Measurements from ENCODE around the gene LEMD1. TPM values are rescaled to one million over a fixed set of nuclear protein-coding genes. Genes with fewer than 3 reads are reported as not detected.

Gene LEMD1
- total RNA-seq, 1 experiment from 2014 or later, result 16.7 TPM

DNA sequence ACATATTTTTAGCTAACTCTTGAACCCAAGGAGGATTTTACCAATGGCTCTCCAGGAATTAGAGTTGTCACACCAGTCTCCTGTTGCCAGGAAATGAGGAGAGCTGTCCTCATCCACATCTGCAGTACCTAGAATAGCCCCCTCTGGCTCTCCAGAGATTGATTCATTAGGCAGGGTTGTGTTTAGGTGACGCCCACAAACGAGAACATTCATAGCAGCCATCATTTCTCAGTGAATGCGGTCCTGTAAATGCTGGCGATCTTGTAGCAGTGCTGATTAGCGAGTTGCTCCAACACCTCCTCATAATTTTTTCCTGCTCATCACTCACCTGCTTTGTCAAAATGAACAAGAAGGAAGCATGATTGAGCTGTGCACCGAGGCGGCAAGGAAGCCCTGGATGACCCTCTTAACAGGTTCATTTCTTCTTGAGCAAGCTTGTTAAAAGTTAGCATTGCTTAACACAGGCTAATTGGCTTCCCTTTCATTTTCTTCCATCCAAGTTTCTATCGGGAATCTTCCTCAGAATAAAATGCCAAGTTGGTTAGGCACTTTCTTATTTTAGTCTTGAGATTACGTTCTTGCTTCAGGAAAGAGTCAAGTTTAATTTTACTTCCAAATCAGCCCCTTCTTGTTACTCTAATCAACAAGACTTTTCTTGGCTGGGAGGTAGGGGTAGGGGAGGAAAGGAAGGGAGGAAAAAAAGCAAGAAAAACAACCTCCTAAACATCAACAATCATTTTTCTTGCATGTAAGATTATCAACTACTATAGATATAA, 48.6 kb downstream of the LEMD1 start:
- peaks cover 13% of the 10 kb centered on the region; the same call in 1 of the 2 replicates for H3F3A ChIP-seq (ENCODE audit: insufficient read depth, low read depth)
- no peak overlapping the region for H3K27ac ChIP-seq
- POLR2A ChIA-PET (ENCODE audit: unreplicated experiment), result no interaction called here
- TF ChIP-seq EZH2 (IDR thresholded peaks at IDR 0.05; ENCODE audit: low read depth), result no peak
- no peak for TF ChIP-seq CTCF (conservative IDR thresholded peaks at IDR 0.05)
- H3K4me1 ChIP-seq (replicated peaks; ENCODE audit: insufficient read depth), result peaks cover 17% of the 10 kb centered on the region
- no peak overlapping the region for H2AFZ ChIP-seq
- no peaks in the 10 kb centered on the region for H4K20me1 ChIP-seq (ENCODE audit: insufficient read depth)
- peaks cover 13% of the 10 kb centered on the region; the same call in 1 of the 2 replicates for H3K27me3 ChIP-seq (ENCODE audit: insufficient read depth, low read depth)
- no peak for DNase-seq
- H3K9me3 ChIP-seq (ENCODE audit: insufficient read depth, low read depth), result no peaks in the 10 kb centered on the region
- intact Hi-C loops (cut with micrococcal nuclease; ENCODE audit: unreplicated experiment), result no loop called here
- H3K36me3 ChIP-seq (ENCODE audit: low read depth), result no peaks in the 10 kb centered on the region
- H3K9me2 ChIP-seq (ENCODE audit: insufficient read depth), result no peaks in the 10 kb centered on the region
- no peak overlapping the region for H3K4me2 ChIP-seq
- CTCF ChIA-PET, result no interaction called here
- BruUV-seq (replicated peaks), result no TSS peak
- H3K79me2 ChIP-seq (ENCODE audit: low read depth), result no peaks in the 10 kb centered on the region
- H3K4me3 ChIP-seq, result no peak overlapping the region

- no peaks in the 10 kb centered on the region for H3K36me3 ChIP-seq (ENCODE audit: low read depth)
- CTCF ChIA-PET, result interaction anchor here (1.2 kb wide), 1 partner anchor 18 kb away, joined by 3 read pairs; no protein-coding TSS in a partner anchor
Measured at GRCh38 chr1:205371871-205372660, 49.8 kb downstream of the LEMD1 start.

More at GRCh38 chr1:205371871-205372660, 49.8 kb downstream of the LEMD1 start:
- H4K20me1 ChIP-seq (ENCODE audit: insufficient read depth), result no peaks in the 10 kb centered on the region
- no peak overlapping the region for H3K27ac ChIP-seq
- POLR2A ChIA-PET (ENCODE audit: unreplicated experiment), result no interaction called here
- H3K4me3 ChIP-seq, result no peak overlapping the region
- H3K79me2 ChIP-seq (ENCODE audit: low read depth), result no peaks in the 10 kb centered on the region
- H3K9me2 ChIP-seq (ENCODE audit: insufficient read depth), result no peaks in the 10 kb centered on the region
- peaks cover 13% of the 10 kb centered on the region; the same call in 1 of the 2 replicates for H3K27me3 ChIP-seq (ENCODE audit: insufficient read depth, low read depth)
- no peak overlapping the region for H2AFZ ChIP-seq
- no peak overlapping the region for H3K4me2 ChIP-seq
- H3F3A ChIP-seq (ENCODE audit: insufficient read depth, low read depth), result peaks cover 13% of the 10 kb centered on the region; the same call in 1 of the 2 replicates
- intact Hi-C loops (cut with micrococcal nuclease; ENCODE audit: unreplicated experiment), result no loop called here
- no TSS peak for BruUV-seq (replicated peaks)
- H3K9me3 ChIP-seq (ENCODE audit: insufficient read depth, low read depth), result no peaks in the 10 kb centered on the region
- TF ChIP-seq CTCF (conservative IDR thresholded peaks at IDR 0.05) (no peak), EZH2 (IDR thresholded peaks at IDR 0.05; ENCODE audit: low read depth) (no peak)
- peaks cover 17% of the 10 kb centered on the region for H3K4me1 ChIP-seq (replicated peaks; ENCODE audit: insufficient read depth)
- no peak for DNase-seq

Data from PC-9 (cell line).